ENCODE data around the gene CIRBP.

DNA sequence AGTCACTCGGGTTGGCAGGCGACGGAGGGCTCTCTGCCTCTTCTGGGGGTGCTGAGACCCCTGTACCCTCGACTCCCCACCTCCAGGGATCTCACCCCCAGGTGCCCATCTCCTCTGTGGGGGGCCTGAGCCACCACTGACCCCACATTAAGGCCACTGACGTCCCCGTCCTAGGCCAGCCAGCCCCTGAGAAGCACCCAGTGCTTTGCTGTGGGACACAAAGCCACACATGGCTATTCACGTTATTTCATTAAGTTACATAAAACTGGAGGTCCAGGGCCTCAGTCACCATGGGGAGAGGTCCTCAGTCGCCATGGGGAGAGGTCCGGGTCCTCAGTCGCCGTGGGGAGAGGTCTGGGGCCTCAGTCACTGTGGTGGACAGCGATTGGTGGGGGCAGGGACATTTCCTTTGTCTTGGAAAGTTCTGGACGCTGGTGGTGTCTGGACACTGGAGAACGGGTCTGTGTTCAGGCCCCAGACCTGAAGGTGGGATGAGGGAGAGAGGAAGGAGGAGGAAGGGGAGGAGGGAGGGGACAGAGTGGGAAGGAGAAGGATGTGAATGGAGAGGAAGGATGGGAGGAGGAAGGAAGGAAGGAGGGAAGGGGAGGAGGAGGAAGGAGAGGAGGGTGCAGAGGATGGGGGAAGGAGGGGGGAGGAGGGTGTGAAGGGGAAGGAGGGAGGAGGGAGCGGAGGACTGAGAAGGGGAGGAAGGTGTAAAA lies 12.6 kb downstream of the CIRBP start:
- TF ChIP-seq FOXP2 (optimal IDR thresholded peaks at IDR 0.05; ENCODE audit: borderline replicate concordance, extremely low read depth, extremely low read length, insufficient read depth) (no peak), POLR2AphosphoS5 (IDR thresholded peaks at IDR 0.05; ENCODE audit: low read depth, low read length) (no peak), SIN3A (IDR thresholded peaks at IDR 0.05; ENCODE audit: borderline replicate concordance, insufficient read depth, low read length) (no peak)

Measured in PFSK-1 (cell line).